GM12878 (cell line): ENCODE data around the gene MRPL28.

Source experiments
- ASH2L ChIP-seq: fragments of 300-600, 200-600 bp; sonication (generic); IDR thresholded peaks from 2 replicates; pipeline ENCODE4 v1.6.1; 2017; ENCODE audit warnings: low read depth, mild to moderate bottlenecking, borderline replicate concordance
- BHLHE40 ChIP-seq, 2 experiments: fragments of 450-650 bp in 1 of 2; IDR thresholded peaks; 2 replicates each; pipeline ENCODE4 v1.6.1; 2011 to 2017; ENCODE audit warnings: low read depth in 2 of 2, borderline replicate concordance in 1 of 2, improper control_type of control experiment in 1 of 2, low read length in 1 of 2, mild to moderate bottlenecking in 1 of 2
- CBX3 ChIP-seq: fragments of 200-600 bp; sonication (generic); IDR thresholded peaks from 2 replicates; pipeline ENCODE4 v1.6.1; 2016; ENCODE audit warnings: low read depth, borderline replicate concordance
- CTCF ChIP-seq, 3 experiments: IDR thresholded peaks in 2 of 3; conservative IDR thresholded peaks in 1 of 3; 2 replicates each; pipeline ENCODE4 v1.5.1; 2011; ENCODE audit warnings: low read depth in 3 of 3, low read length in 3 of 3, mild to moderate bottlenecking in 3 of 3, control low read depth in 2 of 3, moderate library complexity in 2 of 3, inconsistent platforms in 1 of 3, mixed read lengths in 1 of 3; ENCODE audit not compliant: control insufficient read depth in 2 of 3, insufficient read depth in 1 of 3; ENCODE audit errors: extremely low read depth in 1 of 3
- ESRRA ChIP-seq: IDR thresholded peaks from 2 replicates; pipeline ENCODE4 v1.6.1; 2012; ENCODE audit warnings: mild to moderate bottlenecking, low read length, improper control_type of control experiment
- FOXK2 ChIP-seq: fragments of 450-650 bp; IDR thresholded peaks from 2 replicates; pipeline ENCODE4 v1.6.1; 2017; ENCODE audit warnings: mild to moderate bottlenecking, moderate library complexity
- MTA3 ChIP-seq: IDR thresholded peaks from 2 replicates; pipeline ENCODE4 v1.6.1; 2012; ENCODE audit warnings: low read length, inconsistent platforms, borderline replicate concordance
- MYC ChIP-seq: IDR thresholded peaks from 2 replicates; pipeline ENCODE4 v1.6.1; 2011; ENCODE audit warnings: mild to moderate bottlenecking, low read length, moderate library complexity, inconsistent platforms; ENCODE audit not compliant: insufficient read depth, insufficient replicate concordance, insufficient read length, severe bottlenecking
- TAF1 ChIP-seq: IDR thresholded peaks from 2 replicates; pipeline ENCODE4 v1.6.1; 2011; ENCODE audit warnings: mild to moderate bottlenecking, low read depth, low read length, borderline replicate concordance
- TCF3 ChIP-seq: IDR thresholded peaks from 2 replicates; pipeline ENCODE4 v1.6.1; 2012; ENCODE audit warnings: low read depth, mild to moderate bottlenecking, low read length, borderline replicate concordance; ENCODE audit not compliant: insufficient read depth
- ZNF384 ChIP-seq: IDR thresholded peaks from 2 replicates; pipeline ENCODE4 v1.6.1; 2012; ENCODE audit warnings: low read depth, mild to moderate bottlenecking, low read length, improper control_type of control experiment, borderline replicate concordance

- TF ChIP-seq CBX3, result no peak
- TF ChIP-seq CTCF (IDR thresholded peaks at IDR 0.05 in 2 of 3, conservative IDR thresholded peaks at IDR 0.05 in 1 of 3; ENCODE audit: control insufficient read depth in 2 of 3, extremely low read depth in 1 of 3, insufficient read depth in 1 of 3, low read depth in 3 of 3, low read length in 3 of 3), result no peak
- TF ChIP-seq TAF1, result no peak
- no peak for TF ChIP-seq FOXK2
- no peak for TF ChIP-seq BHLHE40 (IDR thresholded peaks at IDR 0.05; ENCODE audit: borderline replicate concordance in 1 of 2, low read depth in 2 of 2, low read length in 1 of 2)
- TF ChIP-seq ASH2L, result no peak
- TF ChIP-seq TCF3, result no peak
- no peak for TF ChIP-seq ESRRA
- no peak for TF ChIP-seq MTA3
- TF ChIP-seq MYC, result no peak
- no peak for TF ChIP-seq ZNF384
Observed at GRCh38 chr16:337975-338575, 32.3 kb downstream of the MRPL28 start.
